GM19043 (cell line): Measurements from ENCODE around the gene KLK1.
"Not testable (repeated sequence)": the region's sequence is repeated elsewhere in the genome, so short reads cannot be mapped to it uniquely, and the experiment has no call there.

Experiments used
- ATAC-seq: cut with Tn5 transposase; IDR thresholded peaks from one replicate; pipeline ENCODE4 v1.9.1; 2021; ENCODE audit warnings: low read depth; ENCODE audit not compliant: unreplicated experiment

Gene KLK1

DNA sequence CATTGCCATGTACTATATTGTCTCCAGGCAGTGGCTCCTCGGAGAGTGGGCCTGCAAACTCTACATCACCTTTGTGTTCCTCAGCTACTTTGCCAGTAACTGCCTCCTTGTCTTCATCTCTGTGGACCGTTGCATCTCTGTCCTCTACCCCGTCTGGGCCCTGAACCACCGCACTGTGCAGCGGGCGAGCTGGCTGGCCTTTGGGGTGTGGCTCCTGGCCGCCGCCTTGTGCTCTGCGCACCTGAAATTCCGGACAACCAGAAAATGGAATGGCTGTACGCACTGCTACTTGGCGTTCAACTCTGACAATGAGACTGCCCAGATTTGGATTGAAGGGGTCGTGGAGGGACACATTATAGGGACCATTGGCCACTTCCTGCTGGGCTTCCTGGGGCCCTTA is 52.7 kb downstream of the KLK1 start:
- ATAC-seq = no peak

DNA sequence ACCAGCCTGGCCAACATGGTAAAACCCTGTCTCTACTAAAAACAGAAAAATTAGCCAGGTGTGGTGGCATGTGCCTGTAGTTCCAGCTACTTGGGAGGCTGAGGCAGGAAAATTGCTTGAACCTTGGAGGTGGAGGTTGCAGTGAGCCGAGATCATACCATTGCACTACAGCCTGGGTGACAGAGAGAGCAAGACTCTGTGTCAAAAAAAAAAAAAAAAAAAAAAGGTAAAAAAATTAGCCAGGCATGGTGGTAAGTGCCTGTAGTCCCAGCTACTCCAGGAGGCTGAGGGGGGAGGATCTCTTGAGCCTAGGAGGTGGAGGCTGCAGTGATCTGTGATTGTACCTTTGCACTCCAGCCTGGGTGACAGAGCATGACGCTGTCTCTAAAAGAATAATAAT is 53.4 kb downstream of the KLK1 start, which contains the start of gene GPR32:
Gene GPR32, plus strand, starts transcription at position 301 of the 400 bp plus-strand sequence. CDS start 137 bp downstream, outside the sequence.
- ATAC-seq = not testable (repeated sequence)
